ENCODE measurements around the gene P2RX4. TPM values are rescaled to one million over a fixed set of nuclear protein-coding genes. Genes with fewer than 3 reads are reported as not detected.

P2RX4 gene
- polyA plus RNA-seq, 1 experiment = 18.9 TPM

- H3K27me3 ChIP-seq (ENCODE audit: control insufficient read depth, insufficient read depth, low read length) = no peaks in the 10 kb centered on the region
- ChIA-PET CTCF (interaction anchor here (0.6 kb wide), 1 partner anchor 261 kb away, joined by 3 read pairs; no protein-coding TSS in a partner anchor), POLR2A (no interaction called here)
- no peak for DNase-seq (ENCODE audit: low read depth, low spot score)
- peaks cover 7% of the 10 kb centered on the region for H3K9me3 ChIP-seq (ENCODE audit: control insufficient read depth, insufficient read depth, low read length)
- TF ChIP-seq CTCF (IDR thresholded peaks at IDR 0.05; ENCODE audit: low read depth, low read length) = no peak
- no peak overlapping the region for H3K4me3 ChIP-seq (ENCODE audit: low read depth, low read length)
- H3K27ac ChIP-seq (ENCODE audit: low read depth, low read length) = no peak overlapping the region
These were observed 27.6 kb upstream of the P2RX4 start for GRCh38 chr12:121182222-121182893.

- Histone ChIP-seq H3K27me3 (ENCODE audit: control insufficient read depth, insufficient read depth, low read length) (no peaks in the 10 kb centered on the region), H3K9me3 (ENCODE audit: control insufficient read depth, insufficient read depth, low read length) (peaks cover 7% of the 10 kb centered on the region), H3K4me3 (ENCODE audit: low read depth, low read length) (no peak overlapping the region), H3K27ac (ENCODE audit: low read depth, low read length) (no peak overlapping the region)
- no peak for TF ChIP-seq CTCF (IDR thresholded peaks at IDR 0.05; ENCODE audit: low read depth, low read length)
- ChIA-PET POLR2A (no interaction called here), CTCF (no interaction called here)
- DNase-seq (ENCODE audit: low read depth, low spot score) = no peak
These were observed 25.5 kb upstream of the P2RX4 start for GRCh38 chr12:121184425-121184824.

- ChIA-PET POLR2A (no interaction called here), CTCF (interaction anchor here (0.6 kb wide), 1 partner anchor 241 kb away, joined by 3 read pairs; no protein-coding TSS in a partner anchor)
- Histone ChIP-seq H3K27me3 (ENCODE audit: control insufficient read depth, insufficient read depth, low read length) (no peaks in the 10 kb centered on the region), H3K4me3 (ENCODE audit: low read depth, low read length) (no peak overlapping the region), H3K27ac (ENCODE audit: low read depth, low read length) (no peak overlapping the region), H3K9me3 (ENCODE audit: control insufficient read depth, insufficient read depth, low read length) (peaks cover 11% of the 10 kb centered on the region)
- no peak for TF ChIP-seq CTCF (IDR thresholded peaks at IDR 0.05; ENCODE audit: low read depth, low read length)
- no peak for DNase-seq (ENCODE audit: low read depth, low spot score)
These were observed 24.7 kb upstream of the P2RX4 start for GRCh38 chr12:121184984-121185889.

GRCh38 chr12:121186826-121187225 is 23.1 kb upstream of the P2RX4 start:
- no peak for DNase-seq (ENCODE audit: low read depth, low spot score)
- no peak for TF ChIP-seq CTCF (IDR thresholded peaks at IDR 0.05; ENCODE audit: low read depth, low read length)

GRCh38 chr12:121187501-121187900 is 22.4 kb upstream of the P2RX4 start:
- Histone ChIP-seq H3K27me3 (ENCODE audit: control insufficient read depth, insufficient read depth, low read length) (no peaks in the 10 kb centered on the region), H3K27ac (ENCODE audit: low read depth, low read length) (no peak overlapping the region), H3K4me3 (ENCODE audit: low read depth, low read length) (no peak overlapping the region), H3K9me3 (ENCODE audit: control insufficient read depth, insufficient read depth, low read length) (peaks cover 4% of the 10 kb centered on the region; the same call in 1 of the 2 replicates)
- no peak for DNase-seq (ENCODE audit: low read depth, low spot score)
- ChIA-PET CTCF (no interaction called here), POLR2A (no interaction called here)
- TF ChIP-seq CTCF (IDR thresholded peaks at IDR 0.05; ENCODE audit: low read depth, low read length) = no peak

More at GRCh38 chr12:121186826-121187225, 23.1 kb upstream of the P2RX4 start:
- Histone ChIP-seq H3K4me3 (ENCODE audit: low read depth, low read length) (no peak overlapping the region), H3K27ac (ENCODE audit: low read depth, low read length) (no peak overlapping the region), H3K27me3 (ENCODE audit: control insufficient read depth, insufficient read depth, low read length) (no peaks in the 10 kb centered on the region), H3K9me3 (ENCODE audit: control insufficient read depth, insufficient read depth, low read length) (peaks cover 5% of the 10 kb centered on the region)
- ChIA-PET CTCF (no interaction called here), POLR2A (no interaction called here)
